GM19238 (cell line): ENCODE measurements around the gene RCAN1.
A peak's percentile ranks its signal among the peaks of the same experiment; 100 is the strongest.

Experiments used
- DNase-seq: peaks from one replicate; pipeline ENCODE4 v3.0.0; 2011; ENCODE audit warnings: low spot score; ENCODE audit not compliant: insufficient read length

Gene RCAN1

GRCh38 chr21:34614628-34615486 lies at the start of gene RCAN1:
Gene RCAN1, minus strand, starts transcription at chr21:34615113. Its CDS starts 102 bp downstream, at chr21:34615011.
- peak; percentile 92 for DNase-seq

GRCh38 chr21:34661848-34662247 lies 46.9 kb upstream of the RCAN1 start:
- DNase-seq: no peak

DNA sequence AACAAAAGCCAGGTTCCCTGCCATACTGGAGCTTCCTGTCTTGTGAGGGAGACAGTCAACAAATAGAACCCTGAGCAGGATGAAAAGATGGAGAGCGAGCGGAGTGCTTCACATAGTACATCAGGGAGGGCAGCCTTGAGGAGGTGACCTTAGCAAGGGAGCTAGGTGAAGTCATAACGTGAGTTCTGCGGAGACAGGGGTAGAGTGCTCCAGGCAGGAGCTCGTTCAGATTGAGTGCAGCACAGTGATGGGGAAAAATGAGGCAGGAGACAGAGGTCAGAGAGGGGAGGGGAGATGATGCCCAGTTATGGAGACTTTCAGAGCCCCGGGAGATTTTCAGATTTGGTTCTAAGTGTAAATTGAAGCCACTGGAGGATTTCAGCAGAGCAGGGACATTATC lies 38.6 kb upstream of the RCAN1 start:
- no peak for DNase-seq

DNA sequence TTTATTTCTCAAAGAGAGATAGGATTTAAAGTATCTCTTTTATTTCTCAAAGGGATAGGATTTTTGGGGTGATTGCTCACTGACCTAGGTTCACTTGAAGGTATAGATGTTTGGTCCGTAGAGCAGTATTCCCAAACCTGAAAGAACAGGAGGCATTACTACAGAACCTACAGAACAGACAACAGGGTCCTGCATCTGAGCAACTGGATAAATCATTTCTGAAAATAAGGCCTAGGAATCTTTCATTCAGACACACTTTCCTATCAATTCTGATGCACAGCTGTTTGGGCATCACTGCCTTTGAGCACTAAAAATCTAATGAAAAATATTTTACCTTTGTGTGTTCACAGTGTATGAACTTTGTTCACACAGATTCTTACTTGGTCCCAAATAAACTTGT lies 36.7 kb upstream of the RCAN1 start:
- DNase-seq: no peak

DNA sequence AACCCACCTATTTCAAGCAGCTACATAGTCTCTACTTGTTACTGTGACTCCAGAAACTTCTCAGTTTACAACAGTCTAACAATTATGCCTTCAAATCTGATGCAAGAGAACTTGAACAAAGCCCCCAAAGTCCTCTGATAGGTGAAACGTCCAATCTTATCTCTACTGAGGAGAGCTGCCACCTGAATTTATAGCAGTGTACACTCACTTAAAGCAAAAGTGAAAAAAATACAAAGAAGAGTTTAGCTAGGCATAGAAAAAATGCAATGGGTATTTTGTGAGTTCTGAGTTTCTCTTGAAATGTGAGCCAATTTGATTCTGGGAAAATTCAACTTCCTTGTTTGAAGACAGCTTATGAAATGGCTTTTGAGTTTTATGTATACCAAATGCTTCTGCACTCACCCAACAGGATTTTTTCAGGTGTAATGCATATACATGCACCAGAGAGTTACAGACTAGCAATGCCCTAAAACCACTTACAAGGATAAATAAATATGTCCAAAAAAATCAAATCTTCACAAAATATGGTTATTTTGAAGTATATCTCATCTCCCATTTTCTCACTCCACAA lies 36.0 kb upstream of the RCAN1 start:
- DNase-seq: no peak

DNA sequence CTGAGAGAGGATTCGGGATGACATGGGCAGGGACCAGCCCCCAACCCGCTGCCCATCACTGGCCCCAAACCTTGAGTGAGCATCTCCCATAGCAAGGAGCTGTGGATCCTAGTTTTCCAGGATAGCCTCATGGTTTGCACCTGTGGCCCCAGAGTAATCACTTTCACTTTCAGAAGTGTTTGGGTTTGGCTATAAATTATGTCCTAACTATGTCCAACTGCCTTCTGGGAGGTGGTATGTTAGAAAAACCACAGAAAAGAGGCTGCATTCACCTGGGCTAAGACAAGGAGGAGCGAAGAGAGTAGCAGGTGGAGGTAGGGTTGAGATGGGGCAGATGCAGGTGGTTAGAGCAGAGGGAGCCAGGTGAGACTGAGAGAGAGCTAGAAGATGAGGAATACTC lies 34.5 kb upstream of the RCAN1 start:
- no peak for DNase-seq

DNA sequence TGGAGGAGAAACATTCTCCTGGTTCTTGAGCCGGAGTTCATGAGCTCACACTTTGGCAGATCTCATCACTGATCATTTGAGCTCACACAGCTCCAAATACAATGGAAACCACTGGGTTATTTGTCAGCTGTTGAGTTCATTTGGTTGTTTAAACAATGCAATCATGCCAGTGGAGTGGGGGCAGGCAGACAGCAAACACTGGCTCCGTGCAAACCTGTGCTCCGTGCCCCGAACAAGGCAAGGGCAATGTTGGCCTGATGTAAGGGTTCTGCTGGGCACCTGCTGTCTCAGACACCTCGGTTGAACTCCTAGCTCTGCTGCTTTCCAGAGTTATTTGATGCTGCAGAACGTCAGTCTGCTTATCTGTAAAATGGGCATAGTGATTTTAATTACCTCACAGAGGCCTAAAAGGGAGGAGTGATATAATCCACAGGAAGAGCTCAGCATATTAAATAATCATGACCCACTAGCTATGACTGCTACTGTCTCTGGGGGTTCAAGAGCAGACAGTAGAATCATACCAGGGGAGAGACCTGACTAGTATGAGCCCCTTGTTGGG lies 33.9 kb upstream of the RCAN1 start:
- no peak for DNase-seq

- no peak for DNase-seq
Observed at GRCh38 chr21:34647555-34647954, 32.6 kb upstream of the RCAN1 start.

GRCh38 chr21:34644825-34645224 lies 29.9 kb upstream of the RCAN1 start:
- no peak for DNase-seq

DNA sequence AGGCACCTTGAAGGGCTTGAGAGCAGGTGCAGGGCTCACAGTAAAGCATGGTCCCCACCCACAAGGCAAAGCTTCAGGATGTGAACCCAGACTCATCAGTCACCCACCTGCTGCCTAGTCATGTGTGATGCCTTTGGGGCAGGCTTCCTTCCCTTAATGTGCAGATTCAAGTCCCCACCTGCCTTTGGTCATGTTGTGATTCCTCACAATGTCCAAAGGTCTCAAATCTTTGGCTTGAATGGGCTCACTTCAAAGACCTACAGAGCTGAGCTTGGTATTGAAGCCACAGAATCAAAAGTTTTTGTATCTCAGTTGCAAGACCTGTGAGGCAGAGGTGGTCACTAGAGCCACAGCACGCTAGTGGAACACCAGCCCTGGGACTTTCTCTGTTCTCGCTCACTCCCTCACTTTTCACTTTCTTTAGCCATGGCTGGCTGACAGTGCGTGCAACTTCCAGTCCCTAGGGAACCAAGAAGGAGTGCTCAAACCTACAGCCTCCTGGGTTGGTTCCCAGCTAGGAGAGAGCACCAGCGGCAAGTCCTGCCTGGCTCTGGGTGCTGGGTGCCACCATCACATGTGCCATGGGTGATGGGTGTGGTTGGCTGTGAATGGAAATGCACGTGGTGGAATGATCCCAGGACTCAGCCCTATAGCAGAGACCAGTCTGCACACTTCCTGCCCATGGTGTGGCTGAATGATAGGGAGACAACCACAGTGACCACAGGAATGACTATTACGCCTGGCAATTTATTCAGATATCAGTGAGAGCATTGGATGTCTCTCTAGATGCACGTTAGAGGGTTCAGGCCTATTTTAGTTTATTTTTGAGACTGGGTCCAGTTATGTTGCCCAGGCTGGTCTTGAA lies 27.5 kb upstream of the RCAN1 start:
- peak; percentile 24 for DNase-seq

DNA sequence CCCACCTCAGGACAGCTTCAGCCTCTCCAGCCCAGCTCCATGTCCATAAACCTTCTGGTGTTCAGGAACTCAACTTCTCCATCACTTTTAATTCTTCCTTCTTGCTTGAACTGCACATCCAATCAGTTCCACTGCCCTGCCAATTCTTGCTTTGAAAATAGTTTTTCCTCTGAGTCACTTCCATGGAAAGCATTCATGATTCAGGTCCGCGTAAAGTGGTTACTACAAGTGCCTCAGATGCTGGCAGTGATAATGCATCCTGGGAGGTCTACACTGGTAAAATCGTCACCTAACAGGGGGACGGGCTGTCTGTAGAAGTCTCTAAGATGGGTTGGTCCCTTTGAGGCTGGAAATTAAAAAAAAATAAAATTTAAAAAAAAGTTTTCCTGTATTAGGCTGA lies 25.9 kb upstream of the RCAN1 start:
- DNase-seq: no peak

DNA sequence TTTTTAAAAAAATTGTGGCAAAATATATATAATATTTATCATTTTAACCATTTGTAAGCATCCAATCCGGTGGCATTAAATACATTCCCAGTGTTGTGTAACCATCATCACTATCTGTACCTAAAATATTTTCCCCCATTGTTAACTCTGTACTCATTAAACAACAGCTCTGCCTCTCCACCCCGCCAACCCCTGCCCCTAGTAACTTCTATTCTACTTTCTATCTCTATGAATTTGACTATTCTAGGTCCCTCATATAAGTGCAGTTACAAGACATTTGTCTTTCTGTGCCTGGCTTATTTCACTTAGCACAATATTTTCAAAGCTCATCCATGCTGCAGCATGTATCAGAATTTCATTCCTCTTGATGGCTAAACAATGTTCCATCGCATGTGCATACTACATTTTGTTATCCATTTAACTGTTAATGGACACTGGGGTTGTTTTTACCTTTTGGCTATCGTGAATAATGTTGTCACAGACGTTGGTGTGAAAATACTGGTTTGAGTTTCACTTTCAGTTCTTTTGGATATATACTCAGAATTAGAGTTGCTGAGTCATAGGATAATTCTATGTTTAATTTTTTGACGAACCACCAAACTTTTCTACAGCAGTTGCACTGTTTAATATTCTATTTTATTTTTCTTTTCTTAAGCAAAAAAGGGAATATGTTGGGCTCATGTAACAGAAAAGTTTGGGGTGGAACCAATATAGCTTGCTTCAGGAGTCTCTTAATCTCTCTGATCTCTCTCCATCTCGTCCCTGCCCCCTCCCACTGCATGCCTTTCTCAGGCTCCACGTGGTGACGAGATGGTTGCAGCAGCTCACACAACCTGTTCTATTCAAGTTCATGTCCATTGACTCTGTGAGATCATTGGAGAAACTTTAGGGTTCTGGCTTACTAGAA lies 25.2 kb upstream of the RCAN1 start:
- peak; percentile 35 for DNase-seq

DNA sequence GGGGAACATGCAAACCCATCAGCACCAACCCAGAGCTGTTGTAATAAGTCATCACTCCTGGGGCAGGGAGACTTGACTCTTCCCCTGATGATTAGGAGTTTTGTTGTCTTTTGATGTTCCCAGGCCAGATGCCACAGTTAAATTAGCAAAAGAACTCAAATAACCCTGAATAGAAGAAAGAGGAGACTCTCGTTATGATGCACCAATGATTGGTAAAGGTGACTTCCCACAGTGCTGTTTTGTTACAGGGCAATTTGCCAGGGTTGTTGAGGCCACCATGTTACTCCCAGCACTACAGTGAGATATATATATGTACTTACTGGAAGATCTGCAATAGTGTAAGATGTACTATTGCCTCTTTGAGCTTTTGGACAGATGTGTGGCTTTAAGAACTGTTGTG lies 24.3 kb upstream of the RCAN1 start:
- DNase-seq: no peak

- no peak for DNase-seq
Observed at GRCh38 chr21:34636961-34637360, 22.0 kb upstream of the RCAN1 start.

DNA sequence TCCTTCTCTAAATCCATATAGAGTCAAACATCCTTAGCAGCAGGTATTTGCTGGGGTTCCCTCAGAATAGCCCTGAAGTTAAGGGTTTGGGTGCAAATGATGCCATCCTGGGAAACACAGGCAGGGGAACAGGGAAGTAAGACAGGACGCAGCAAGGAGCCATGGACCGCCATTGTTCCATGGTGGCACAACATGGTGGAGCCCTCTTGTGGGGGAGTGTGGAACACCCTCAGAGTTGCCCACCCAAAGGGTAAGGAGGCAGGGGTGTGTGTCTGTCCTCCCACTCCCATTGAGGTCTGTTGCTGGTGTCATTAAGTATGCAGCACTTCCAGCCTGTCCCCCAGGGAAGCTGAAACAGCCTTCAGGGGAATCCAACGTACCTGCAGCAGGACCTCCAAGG lies 20.4 kb upstream of the RCAN1 start:
- no peak for DNase-seq

GRCh38 chr21:34632498-34632897 lies 17.6 kb upstream of the RCAN1 start:
- no peak for DNase-seq

- peak; percentile 45 for DNase-seq
Observed at GRCh38 chr21:34630536-34631143, 15.7 kb upstream of the RCAN1 start.

DNA sequence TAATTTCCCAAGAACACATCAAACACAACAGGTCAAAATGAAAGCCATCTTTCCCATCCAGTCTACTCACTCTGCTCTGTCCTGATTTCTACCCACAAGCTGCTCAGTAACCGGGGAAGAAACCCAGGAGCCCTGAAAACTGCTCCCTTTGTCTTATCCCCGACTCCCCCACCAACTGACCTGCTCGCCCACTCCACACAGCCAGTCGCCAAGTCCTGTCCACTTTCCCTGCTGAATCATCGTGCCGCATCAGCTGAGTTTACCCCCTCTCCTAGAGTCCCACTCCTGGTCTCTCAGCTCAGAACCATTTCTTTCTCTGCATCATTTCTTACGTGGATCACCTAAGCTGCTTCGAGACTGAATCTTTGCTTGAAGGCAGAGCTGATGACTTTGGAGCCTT lies 11.2 kb upstream of the RCAN1 start:
- no peak for DNase-seq

- no peak for DNase-seq
Observed at GRCh38 chr21:34625030-34625593, 10.2 kb upstream of the RCAN1 start.

DNA sequence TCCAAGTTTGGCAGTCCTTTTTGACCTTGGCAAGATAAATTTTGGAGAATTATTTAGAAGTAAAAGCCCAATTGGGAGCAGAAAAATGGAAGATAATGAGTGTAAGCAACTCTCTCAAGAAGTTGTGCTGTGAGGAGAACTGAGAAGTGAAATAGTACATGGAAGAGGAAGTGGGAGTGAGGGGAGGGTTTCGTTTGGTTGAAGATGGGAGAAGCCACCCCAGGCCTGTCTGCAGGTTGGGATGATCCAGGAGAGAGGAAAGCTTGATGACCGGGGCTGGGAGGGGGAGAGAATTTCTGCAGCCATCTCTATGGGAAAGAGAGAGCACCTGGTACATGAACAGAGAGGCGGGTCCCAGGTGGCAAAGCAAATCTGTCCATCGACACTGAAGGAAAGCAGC lies 8.6 kb upstream of the RCAN1 start:
- DNase-seq: no peak
